Measurements from ENCODE around the gene LRRFIP2.

LRRFIP2 gene

GRCh38 chr3:37014620-37015019 is 159.8 kb downstream of the LRRFIP2 start:
- no peak for DNase-seq
